Measurements from ENCODE around the gene POLR1A. TPM values are rescaled to one million over a fixed set of nuclear protein-coding genes. Genes with fewer than 3 reads are reported as not detected.
A peak's percentile ranks its signal among the peaks of the same experiment; 100 is the strongest.

Gene POLR1A
- total and polyA plus RNA-seq, 7 donors: 6.1 to 41.6 (median 27.0) TPM

DNA sequence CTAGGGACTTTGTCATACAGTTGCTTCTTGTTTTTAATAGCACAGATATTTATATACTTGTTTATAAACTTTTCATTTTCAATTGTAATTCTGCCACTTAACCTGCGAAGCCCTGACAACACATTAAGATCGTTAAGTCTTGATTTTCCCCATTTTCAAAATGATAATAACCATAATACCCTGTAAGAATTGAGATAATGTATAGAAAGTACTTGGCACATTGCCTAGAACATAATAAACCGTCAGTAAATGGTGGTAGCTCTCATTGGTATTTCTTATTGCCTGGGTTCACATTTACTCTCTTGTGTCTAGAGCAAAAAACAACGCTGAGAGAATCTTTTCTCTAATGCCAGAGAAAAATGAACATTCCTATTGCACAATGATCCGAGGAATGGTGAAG lies 19.0 kb upstream of the POLR1A start:
- H3K9me3 ChIP-seq: no peaks in the 10 kb centered on the region
- DNase-seq: no peak
- 81 to 85% (median 82%) methylated on average over 5 of the region's 5 CpGs for WGBS, 3 donors

DNA sequence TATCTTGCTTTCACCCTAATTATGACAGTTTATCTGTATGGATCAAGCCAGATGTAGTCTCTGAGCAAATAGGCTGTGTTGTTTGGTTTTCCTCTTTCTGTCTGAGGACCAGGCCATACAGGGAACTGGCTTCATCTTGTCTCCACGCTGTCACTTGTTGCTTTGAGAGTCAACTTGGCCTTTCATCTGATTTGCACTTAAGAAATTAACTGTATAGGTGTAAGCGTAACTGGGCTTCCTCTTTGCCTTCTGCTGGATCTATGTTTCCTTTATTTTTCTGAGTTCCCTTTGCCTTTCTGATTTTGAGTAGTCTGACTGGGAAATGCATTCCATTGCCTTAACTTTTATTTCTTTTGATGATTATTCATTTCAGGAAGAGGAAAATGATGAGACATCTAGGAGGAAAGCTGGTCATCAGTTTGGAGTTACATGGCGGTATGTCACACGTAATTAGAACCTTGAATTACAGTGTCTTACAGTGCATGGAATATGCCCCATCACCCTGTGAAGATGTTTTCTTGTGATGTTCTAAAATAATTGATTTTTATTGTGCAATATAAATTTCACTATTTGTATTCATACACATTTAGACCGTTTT lies 17.7 kb upstream of the POLR1A start:
- no peak overlapping the region for H3K4me3 ChIP-seq
- intact Hi-C loops (cut with DNase I): loop anchor here in 1 of 2 donors (5.0 kb wide), 1 partner anchor 34 kb away; no protein-coding TSS in a partner anchor
- DNase-seq (no peak), ATAC-seq (no peak)
- H3K27ac ChIP-seq: no peak overlapping the region
- no peaks in the 10 kb centered on the region for H3K4me1 ChIP-seq
- peaks cover 27 to 100% of the 10 kb centered on the region in 2 donors for H3K36me3 ChIP-seq (ENCODE audit: insufficient read depth in 1 of 2, low read depth in 1 of 2)
- no peaks in the 10 kb centered on the region for H3K9me3 ChIP-seq
- WGBS, 3 donors: 92 to 96% (median 94%) methylated on average over 5 of the region's 5 CpGs
- TF ChIP-seq, protein P1, sequence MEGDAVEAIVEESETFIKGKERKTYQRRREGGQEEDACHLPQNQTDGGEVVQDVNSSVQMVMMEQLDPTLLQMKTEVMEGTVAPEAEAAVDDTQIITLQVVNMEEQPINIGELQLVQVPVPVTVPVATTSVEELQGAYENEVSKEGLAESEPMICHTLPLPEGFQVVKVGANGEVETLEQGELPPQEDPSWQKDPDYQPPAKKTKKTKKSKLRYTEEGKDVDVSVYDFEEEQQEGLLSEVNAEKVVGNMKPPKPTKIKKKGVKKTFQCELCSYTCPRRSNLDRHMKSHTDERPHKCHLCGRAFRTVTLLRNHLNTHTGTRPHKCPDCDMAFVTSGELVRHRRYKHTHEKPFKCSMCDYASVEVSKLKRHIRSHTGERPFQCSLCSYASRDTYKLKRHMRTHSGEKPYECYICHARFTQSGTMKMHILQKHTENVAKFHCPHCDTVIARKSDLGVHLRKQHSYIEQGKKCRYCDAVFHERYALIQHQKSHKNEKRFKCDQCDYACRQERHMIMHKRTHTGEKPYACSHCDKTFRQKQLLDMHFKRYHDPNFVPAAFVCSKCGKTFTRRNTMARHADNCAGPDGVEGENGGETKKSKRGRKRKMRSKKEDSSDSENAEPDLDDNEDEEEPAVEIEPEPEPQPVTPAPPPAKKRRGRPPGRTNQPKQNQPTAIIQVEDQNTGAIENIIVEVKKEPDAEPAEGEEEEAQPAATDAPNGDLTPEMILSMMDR (IDR thresholded peaks at IDR 0.05): no peak
- no peaks in the 10 kb centered on the region for H3K27me3 ChIP-seq (ENCODE audit: insufficient read depth in 3 of 3, low read length in 2 of 3)

More for the DNA sequence above, 19.0 kb upstream of the POLR1A start:
- H3K4me1 ChIP-seq: no peaks in the 10 kb centered on the region
- intact Hi-C loops (cut with DNase I): loop anchor here (5.0 kb wide), 2 partner anchors 33 to 38 kb away; no protein-coding TSS in a partner anchor
- H3K36me3 ChIP-seq (ENCODE audit: insufficient read depth in 1 of 2, low read depth in 1 of 2): peaks cover 23 to 100% of the 10 kb centered on the region in 2 donors
- no peak overlapping the region for H3K4me3 ChIP-seq
- H3K27ac ChIP-seq: no peak overlapping the region
- ATAC-seq: no peak
- no peaks in the 10 kb centered on the region for H3K27me3 ChIP-seq (ENCODE audit: insufficient read depth in 3 of 3, low read length in 2 of 3)
- TF ChIP-seq, protein P1 (IDR thresholded peaks at IDR 0.05): no peak

DNA sequence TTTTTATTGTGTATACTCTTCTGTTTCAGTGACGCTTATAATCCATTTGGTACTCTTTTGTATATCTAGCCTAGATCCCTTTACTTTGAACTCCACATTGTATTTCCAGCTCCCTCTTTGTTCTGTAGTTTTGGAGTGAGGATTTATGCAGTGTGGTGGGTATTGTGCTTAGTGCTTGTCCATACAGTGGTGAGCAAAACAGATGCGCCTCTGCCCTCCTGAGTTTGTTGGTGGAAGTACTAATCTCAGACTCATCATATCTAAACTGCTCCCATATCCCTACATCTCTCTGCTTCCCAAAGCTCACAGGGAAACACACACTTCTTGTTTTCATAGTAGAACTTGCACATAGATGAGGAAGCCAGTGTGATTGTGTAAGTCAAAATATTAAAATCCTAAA lies 12.4 kb upstream of the POLR1A start:
- no peak overlapping the region for H3K27ac ChIP-seq
- intact Hi-C loops (cut with DNase I): no loop called here
- ATAC-seq: no peak
- H3K36me3 ChIP-seq (ENCODE audit: insufficient read depth in 1 of 2, low read depth in 1 of 2): peaks cover 16 to 100% of the 10 kb centered on the region in 2 donors
- no peaks in the 10 kb centered on the region for H3K9me3 ChIP-seq
- DNase-seq: no peak
- H3K4me3 ChIP-seq: no peak overlapping the region
- H3K27me3 ChIP-seq (ENCODE audit: insufficient read depth in 3 of 3, low read length in 2 of 3): no peaks in the 10 kb centered on the region
- WGBS, 3 donors: 91 to 94% (median 94%) methylated on average over 2 of the region's 2 CpGs
- TF ChIP-seq, protein P1 (IDR thresholded peaks at IDR 0.05): no peak
- no peaks in the 10 kb centered on the region for H3K4me1 ChIP-seq

DNA sequence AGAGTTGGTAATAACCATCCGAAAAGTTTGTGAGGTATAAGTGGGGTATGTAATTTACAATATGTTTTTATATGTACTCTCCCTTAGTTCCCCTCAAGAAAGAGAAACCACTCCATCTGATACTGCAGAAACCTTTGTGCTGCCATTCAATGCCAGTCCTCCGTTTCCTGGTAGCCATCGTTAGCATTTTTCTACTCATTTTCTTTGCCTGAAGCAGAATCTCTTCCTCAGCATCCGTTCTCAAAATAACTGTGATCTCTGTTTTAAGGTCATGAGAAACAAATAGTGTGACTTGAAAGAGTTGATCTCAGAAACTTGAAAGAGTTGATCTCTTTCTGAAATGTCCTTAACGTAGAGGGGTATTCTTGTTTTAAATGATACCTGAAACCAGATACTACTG lies 1.3 kb upstream of the POLR1A start:
- DNase-seq (no peak), ATAC-seq (no peak)
- Histone ChIP-seq H3K36me3 (ENCODE audit: insufficient read depth in 1 of 2, low read depth in 1 of 2) (peaks cover 8 to 45% of the 10 kb centered on the region in 2 donors), H3K4me3 (peak overlapping the region; percentile 77), H3K27me3 (ENCODE audit: insufficient read depth in 3 of 3, low read length in 2 of 3) (no peaks in the 10 kb centered on the region), H3K27ac (peak overlapping the region; percentile 86), H3K4me1 (peaks cover 45% of the 10 kb centered on the region), H3K9me3 (no peaks in the 10 kb centered on the region)
- WGBS, 3 donors: 10 to 17% (median 15%) methylated on average over 5 of the region's 5 CpGs
- intact Hi-C loops (cut with DNase I): no loop called here
- TF ChIP-seq, protein P1 (IDR thresholded peaks at IDR 0.05): no peak

All from psoas muscle (tissue), 8 donors.